Vagina (tissue), 2 donors: Measurements from ENCODE around the gene HMCN1. TPM values are rescaled to one million over a fixed set of nuclear protein-coding genes. Genes with fewer than 3 reads are reported as not detected.

Experiments used
- DNase-seq, 2 donors: peaks; one replicate each; pipeline ENCODE4 v3.0.0-alpha.2; 2017; ENCODE audit errors: extremely low spot score in 2 of 2
- H3K27ac ChIP-seq: fragments of 200-600 bp; sonication (generic); one replicate; pipeline ENCODE4 v1.5.1; 2019
- H3K27me3 ChIP-seq: fragments of 200-600 bp; sonication (generic); one replicate; pipeline ENCODE4 v1.5.1; 2019
- H3K36me3 ChIP-seq, 2 donors: fragments of 200-600 bp; sonication (generic); one replicate each; pipeline ENCODE4 v1.5.1; 2017 to 2019
- H3K4me1 ChIP-seq: fragments of 200-600 bp; sonication (generic); one replicate; pipeline ENCODE4 v1.5.1; 2019
- H3K4me3 ChIP-seq, 2 donors: fragments of 200-600 bp; sonication (generic); 1 replicate in 1 of 2; 2 replicates in 1 of 2; pipeline ENCODE4 v1.5.1; 2016 to 2019
- H3K9me3 ChIP-seq: fragments of 200-600 bp; sonication (generic); one replicate; pipeline ENCODE4 v1.5.1; 2019
- CTCF ChIP-seq, 3 experiments: fragments of 450-650 bp in 2 of 3; fragments of 200-600 bp in 1 of 3; sonication (generic) in 1 of 3; IDR thresholded peaks; one replicate each; pipeline ENCODE4 v1.5.1; 2017 to 2019; ENCODE audit warnings: antibody characterized with exemption in 3 of 3, mild to moderate bottlenecking in 2 of 3, moderate library complexity in 2 of 3
- POLR2A ChIP-seq, 2 donors: fragments of 450-650 bp; IDR thresholded peaks; one replicate each; pipeline ENCODE4 v1.6.1; 2017; ENCODE audit warnings: antibody characterized with exemption in 2 of 2, mild to moderate bottlenecking in 2 of 2, moderate library complexity in 2 of 2
- POLR2AphosphoS5 ChIP-seq, 2 donors: sonication (generic); formaldehyde crosslinking; IDR thresholded peaks; one replicate each; pipeline ENCODE4 v1.9.0; 2017; ENCODE audit warnings: antibody characterized with exemption in 2 of 2, mild to moderate bottlenecking in 2 of 2, low read depth in 1 of 2; ENCODE audit not compliant: insufficient read depth in 1 of 2
- intact Hi-C: fragments of 100-400 bp; cut with DNase I; formaldehyde crosslinking; loops from one replicate; pipeline ENCODE4 v1.15.1; 2023
- total RNA-seq: library from RNA; depleted of rRNA; stranded (reverse); fragments of >200 nt; gene quantifications from one replicate; pipeline ENCODE4 v1.2.3, GENCODE V29; 2016

Gene HMCN1
- total RNA-seq, 1 donor from 2014 or later = 10.6 TPM

GRCh38 chr1:185795181-185795580 lies 61.0 kb downstream of the HMCN1 start:
- H3K27ac ChIP-seq = no peak overlapping the region
- TF ChIP-seq POLR2A (IDR thresholded peaks at IDR 0.05) (no peak), POLR2AphosphoS5 (IDR thresholded peaks at IDR 0.05; ENCODE audit: insufficient read depth in 1 of 2, low read depth in 1 of 2) (no peak), CTCF (IDR thresholded peaks at IDR 0.05) (no peak)
- H3K27me3 ChIP-seq = no peaks in the 10 kb centered on the region
- no peak for DNase-seq
- peaks cover 4% of the 10 kb centered on the region for H3K4me1 ChIP-seq
- intact Hi-C loops = no loop called here
- H3K9me3 ChIP-seq = peaks cover 5% of the 10 kb centered on the region
- no peak overlapping the region for H3K4me3 ChIP-seq
- no peaks in the 10 kb centered on the region for H3K36me3 ChIP-seq

- intact Hi-C loops = no loop called here
- H3K27me3 ChIP-seq = no peaks in the 10 kb centered on the region
- H3K4me3 ChIP-seq = no peak overlapping the region
Measured at GRCh38 chr1:185798505-185798904, 64.3 kb downstream of the HMCN1 start.

GRCh38 chr1:185803241-185803640 lies 69.0 kb downstream of the HMCN1 start:
- H3K36me3 ChIP-seq = no peaks in the 10 kb centered on the region
- H3K9me3 ChIP-seq = peaks cover 2% of the 10 kb centered on the region
- DNase-seq = no peak

More at GRCh38 chr1:185798505-185798904, 64.3 kb downstream of the HMCN1 start:
- TF ChIP-seq CTCF (IDR thresholded peaks at IDR 0.05) (no peak), POLR2A (IDR thresholded peaks at IDR 0.05) (no peak), POLR2AphosphoS5 (IDR thresholded peaks at IDR 0.05; ENCODE audit: insufficient read depth in 1 of 2, low read depth in 1 of 2) (no peak)
- Histone ChIP-seq H3K36me3 (no peaks in the 10 kb centered on the region), H3K27ac (no peak overlapping the region), H3K9me3 (peaks cover 5% of the 10 kb centered on the region), H3K4me1 (no peaks in the 10 kb centered on the region)
- DNase-seq = no peak

GRCh38 chr1:185804206-185804605 lies 70.0 kb downstream of the HMCN1 start:
- no peaks in the 10 kb centered on the region for H3K4me1 ChIP-seq
- no peaks in the 10 kb centered on the region for H3K36me3 ChIP-seq
- H3K4me3 ChIP-seq = no peak overlapping the region
- DNase-seq = no peak
- TF ChIP-seq POLR2AphosphoS5 (IDR thresholded peaks at IDR 0.05; ENCODE audit: insufficient read depth in 1 of 2, low read depth in 1 of 2) = no peak
- no peak for TF ChIP-seq CTCF (IDR thresholded peaks at IDR 0.05)
- TF ChIP-seq POLR2A (IDR thresholded peaks at IDR 0.05) = no peak
- H3K9me3 ChIP-seq = no peaks in the 10 kb centered on the region
- H3K27me3 ChIP-seq = no peaks in the 10 kb centered on the region
- intact Hi-C loops = no loop called here
- no peak overlapping the region for H3K27ac ChIP-seq

More at GRCh38 chr1:185803241-185803640, 69.0 kb downstream of the HMCN1 start:
- Histone ChIP-seq H3K4me1 (no peaks in the 10 kb centered on the region), H3K27me3 (no peaks in the 10 kb centered on the region), H3K4me3 (no peak overlapping the region), H3K27ac (no peak overlapping the region)
- no peak for TF ChIP-seq CTCF (IDR thresholded peaks at IDR 0.05)
- no peak for TF ChIP-seq POLR2A (IDR thresholded peaks at IDR 0.05)
- TF ChIP-seq POLR2AphosphoS5 (IDR thresholded peaks at IDR 0.05; ENCODE audit: insufficient read depth in 1 of 2, low read depth in 1 of 2) = no peak
- intact Hi-C loops = no loop called here

GRCh38 chr1:185804608-185805007 lies 70.4 kb downstream of the HMCN1 start:
- intact Hi-C loops = no loop called here
- TF ChIP-seq POLR2A (IDR thresholded peaks at IDR 0.05) (no peak), CTCF (IDR thresholded peaks at IDR 0.05) (no peak), POLR2AphosphoS5 (IDR thresholded peaks at IDR 0.05; ENCODE audit: insufficient read depth in 1 of 2, low read depth in 1 of 2) (no peak)
- H3K4me3 ChIP-seq = no peak overlapping the region
- no peaks in the 10 kb centered on the region for H3K36me3 ChIP-seq
- no peaks in the 10 kb centered on the region for H3K9me3 ChIP-seq
- no peak overlapping the region for H3K27ac ChIP-seq
- H3K27me3 ChIP-seq = no peaks in the 10 kb centered on the region
- DNase-seq = no peak
- no peaks in the 10 kb centered on the region for H3K4me1 ChIP-seq
